Stimulated activated CD8-positive, alpha-beta memory T cell treated with anti-CD3 and anti-CD28 coated beads, Interleukin-4, amount 100 ng/mL, for 48 hours (primary cell): Measurements from ENCODE around the gene HOXA9.
A peak's percentile ranks its signal among the peaks of the same experiment; 100 is the strongest.

Source experiments
- DNase-seq: peaks from one replicate; pipeline ENCODE4 v3.0.0-alpha.2; 2020

The HOXA9 gene

DNA sequence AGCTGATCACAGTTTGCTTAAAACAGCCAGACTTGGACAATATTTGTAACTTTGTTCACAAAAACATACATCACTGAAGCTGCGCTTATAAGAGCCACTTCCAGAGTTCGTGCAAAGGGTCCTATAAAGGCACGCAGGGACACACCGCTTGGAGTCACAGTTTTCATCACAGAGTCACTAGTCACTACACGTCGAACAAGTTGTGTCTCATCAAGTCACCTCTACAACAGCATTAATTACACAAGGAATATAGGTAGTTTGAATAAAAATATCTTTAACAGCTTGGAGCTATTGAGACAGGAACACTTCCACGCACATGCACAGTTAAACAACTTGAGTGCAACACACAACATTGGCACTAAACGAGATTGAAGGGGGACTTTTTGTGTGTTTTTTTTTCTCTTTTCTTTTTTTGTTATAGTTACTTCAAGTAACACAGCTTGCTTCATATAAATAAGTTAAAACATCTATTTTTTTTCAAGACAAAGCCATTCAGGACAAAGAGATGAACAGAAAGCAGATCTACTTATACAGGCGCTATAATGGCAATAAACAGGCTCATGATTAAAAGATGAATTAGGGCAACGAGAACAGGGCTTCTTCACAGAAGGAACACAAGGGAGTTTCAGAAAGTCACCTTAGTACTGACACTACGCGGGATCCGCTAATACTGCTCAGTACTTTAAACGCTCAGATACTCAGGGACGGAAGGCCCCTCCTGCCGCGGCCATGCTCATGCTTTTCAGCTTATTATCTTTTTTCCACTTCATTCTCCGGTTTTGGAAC, 24.0 kb downstream of the HOXA9 start:
- DNase-seq = no peak

DNA sequence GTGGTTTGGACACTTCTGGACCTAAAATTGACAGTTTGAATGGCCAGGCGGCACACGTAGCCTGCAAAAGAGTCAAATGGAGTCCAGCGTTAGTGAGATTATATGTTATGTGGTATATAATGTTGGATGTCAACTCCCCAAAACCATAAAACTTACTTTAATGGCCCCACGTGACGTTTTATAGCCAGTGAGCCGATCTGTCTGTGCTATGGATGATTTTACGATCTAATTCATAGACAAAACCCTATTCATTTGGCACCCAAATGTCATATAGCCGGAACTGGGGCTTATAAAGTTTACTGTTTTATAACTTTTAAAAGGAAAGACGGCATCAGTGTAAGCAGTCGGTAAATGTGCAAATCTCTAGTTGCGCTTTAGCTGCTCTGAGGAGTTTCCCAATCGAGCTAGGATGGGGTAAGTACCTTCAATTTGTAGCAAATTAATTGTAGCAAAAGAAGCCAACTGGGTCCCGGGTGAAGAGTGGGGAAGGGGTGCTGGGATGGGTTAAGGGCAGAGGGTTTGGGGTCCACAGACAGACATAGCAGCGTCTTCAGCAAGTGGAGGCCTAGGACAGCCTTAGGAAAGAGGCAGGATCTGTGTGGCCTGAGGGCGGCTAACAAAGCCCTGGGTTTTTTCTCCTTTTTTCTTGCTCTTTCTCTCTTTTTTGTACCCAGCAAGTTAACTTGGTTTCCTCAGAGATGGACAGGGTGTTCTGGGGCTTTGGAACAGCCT, 25.0 kb downstream of the HOXA9 start:
- no peak for DNase-seq

DNA sequence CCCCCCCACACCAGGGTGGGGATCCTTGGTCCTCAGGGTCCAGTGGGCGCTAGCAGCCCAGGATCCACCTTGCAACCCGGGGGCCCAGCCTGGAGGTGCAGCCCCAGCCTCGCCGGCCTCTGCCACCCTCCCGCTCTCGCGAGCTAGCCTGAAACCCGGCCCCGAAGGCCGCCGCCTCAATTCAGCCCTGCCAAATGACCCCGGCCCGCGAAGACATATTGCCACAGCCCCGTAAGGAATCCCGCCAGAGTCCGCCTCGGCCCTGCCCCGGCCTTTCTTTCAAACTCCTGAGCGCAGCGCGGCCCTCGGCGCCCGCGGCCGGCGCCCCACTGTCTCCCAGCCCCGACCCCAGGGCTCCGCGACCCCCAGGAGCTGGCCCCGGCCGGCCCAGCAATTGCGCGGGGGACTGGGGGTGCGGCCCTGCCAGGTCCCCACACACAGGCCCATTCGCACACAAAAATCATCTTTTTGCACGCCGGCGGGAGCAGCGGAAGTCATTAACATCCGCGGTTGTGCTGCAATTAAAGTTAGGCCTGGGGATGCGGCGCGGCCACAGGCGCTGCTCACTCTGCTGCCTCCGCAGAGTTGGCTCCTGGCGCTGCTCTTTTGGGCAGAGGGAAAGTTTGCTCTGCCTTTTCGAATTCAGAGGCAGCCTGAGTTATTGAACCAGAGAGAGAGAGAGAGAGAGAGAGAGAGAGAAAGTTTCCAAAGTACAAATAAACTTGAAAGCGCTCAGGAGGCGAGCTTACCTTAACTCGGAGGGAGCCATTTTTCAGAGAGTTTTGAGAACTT, 25.8 kb downstream of the HOXA9 start:
- no peak for DNase-seq

DNA sequence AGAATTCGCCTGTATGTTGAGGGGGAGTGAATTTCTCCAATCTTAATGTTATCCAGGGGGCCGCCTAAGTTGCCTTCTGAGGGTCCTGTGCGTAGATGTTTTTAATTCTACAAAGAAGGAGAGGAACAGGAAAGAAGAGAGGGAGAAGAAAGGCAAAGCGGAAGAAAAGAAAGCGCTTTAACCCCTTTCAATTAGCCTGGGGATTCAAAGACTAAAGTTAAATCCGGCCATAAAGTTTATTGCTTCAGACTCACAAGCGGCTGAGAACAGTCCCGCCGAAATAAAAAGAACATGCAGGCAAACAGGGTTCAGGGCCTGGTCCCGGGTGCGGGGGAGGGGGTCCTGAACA, 26.4 kb downstream of the HOXA9 start:
- DNase-seq = no peak

DNA sequence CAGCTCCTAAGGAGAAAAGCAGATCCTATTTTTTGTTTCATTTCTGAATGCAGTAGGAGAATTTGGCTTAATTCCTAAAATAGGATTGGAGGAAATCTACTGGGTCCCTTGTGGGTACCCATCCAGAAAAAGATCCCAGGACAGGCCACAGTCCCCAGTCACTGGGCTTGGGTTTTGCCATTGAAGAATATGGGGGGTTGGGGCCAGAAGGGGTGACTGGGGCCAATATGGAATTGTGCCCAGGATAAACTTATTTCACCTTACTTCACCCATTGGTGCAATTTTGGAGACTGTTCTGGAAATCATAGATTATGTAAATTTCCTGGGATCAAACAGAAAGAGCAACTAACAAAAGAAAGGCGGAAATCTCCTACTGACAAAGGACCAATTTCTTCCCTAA, 26.9 kb downstream of the HOXA9 start:
- DNase-seq = no peak

DNA sequence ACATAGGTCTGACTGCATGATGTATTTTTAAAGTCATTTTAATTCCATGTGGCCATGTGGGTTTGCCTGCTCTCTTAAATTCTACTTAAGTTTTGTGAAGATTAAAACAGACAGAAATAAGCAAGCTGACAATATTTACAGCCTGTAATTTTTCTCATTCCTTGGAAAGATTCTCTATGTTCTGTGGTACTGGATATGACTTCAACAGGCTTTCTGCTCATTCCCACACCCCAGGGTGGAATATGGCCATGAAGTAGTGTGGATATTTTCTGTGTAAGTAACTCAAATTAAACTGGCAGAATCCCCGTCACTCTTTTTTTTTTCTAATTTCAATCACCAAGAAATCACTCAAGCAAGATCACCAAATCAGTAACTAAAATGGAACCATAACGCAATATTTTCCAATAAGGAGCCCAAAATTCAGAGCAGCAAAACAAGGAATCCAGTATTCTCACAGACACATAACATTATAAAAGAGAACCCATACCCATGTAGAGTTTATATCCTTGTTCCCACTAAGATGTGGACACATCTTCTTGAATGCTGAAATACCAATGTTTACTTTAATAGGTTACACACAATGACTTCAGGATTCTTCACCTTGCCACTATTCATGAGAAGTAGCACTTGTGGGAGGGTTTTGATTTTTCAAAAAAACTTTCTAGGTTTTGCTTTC, 27.6 kb downstream of the HOXA9 start:
- DNase-seq = no peak

DNA sequence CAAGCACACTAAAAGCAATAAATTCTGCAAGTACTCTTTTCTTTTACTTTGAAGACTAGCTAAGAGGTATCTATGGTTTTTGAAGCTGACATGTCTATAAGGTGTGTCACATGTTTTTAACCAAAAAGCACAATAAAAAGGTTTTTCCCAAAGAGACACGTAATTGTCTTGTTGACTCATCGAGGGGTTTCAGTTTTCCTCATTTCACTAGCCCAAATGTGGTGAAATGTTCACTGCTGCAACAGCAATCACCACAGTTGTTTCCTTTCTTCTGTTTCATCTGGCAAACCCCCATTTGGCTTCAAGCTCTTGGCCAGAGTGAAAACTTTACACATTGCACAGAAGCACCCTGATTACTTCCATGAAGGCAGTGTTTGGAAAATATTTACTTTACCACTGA, 30.9 kb downstream of the HOXA9 start:
- no peak for DNase-seq

DNA sequence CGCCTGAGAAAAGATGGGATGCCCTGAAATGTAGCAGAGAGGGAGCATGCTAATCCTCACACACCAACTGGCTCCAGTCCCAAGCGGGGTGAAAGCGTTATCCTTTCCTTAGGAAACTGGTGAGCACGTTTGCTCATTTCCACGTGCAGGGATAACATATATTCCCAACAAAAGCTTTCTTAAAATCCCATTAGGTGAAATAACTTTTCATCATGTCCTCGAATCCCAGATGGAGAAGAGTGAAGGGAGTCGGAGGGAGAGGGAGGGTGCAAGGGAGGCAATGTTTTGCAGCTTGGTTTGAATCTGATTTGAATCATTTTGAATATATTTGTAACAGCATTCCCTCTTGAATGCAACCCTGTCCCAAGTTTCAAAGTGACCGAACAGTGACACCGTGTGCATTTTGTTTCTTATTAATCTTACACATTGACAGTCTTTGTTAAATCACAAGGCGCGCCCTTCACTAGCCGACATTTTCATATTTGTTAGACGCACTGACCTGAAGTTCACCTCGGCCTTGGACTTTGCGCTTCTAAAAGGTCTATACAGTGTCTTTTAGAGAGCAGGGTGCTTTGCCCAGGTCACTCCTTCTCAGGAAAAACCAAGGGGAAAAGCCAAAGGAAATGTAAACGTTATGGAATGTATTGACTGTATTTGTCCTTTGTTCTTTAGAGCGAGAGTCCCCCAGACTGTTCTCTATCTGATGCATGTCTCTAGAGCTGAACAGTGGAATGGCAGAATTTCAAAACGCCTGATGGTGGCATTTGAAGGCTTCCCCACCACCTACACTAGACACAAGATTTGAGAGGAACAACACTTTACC, 31.7 kb downstream of the HOXA9 start:
- DNase-seq = no peak

DNA sequence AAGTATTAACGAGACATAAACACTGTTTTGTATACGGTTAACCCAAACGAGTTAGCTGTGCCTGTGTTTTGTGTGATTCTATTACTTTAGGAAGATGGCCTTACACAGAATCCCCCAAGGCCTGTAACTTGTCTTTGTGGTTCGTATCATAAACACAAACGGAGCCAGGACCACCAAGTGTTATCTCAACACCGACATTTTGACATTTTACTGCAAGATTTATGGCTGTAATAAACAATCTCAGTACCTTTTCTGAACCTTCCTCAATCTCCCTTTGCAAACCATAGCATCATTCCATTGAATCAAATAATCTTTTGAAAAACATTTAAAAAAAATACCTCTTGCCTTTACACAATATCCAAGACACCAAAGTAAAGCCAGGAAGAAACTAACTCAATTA, 32.4 kb downstream of the HOXA9 start:
- DNase-seq = no peak

DNA sequence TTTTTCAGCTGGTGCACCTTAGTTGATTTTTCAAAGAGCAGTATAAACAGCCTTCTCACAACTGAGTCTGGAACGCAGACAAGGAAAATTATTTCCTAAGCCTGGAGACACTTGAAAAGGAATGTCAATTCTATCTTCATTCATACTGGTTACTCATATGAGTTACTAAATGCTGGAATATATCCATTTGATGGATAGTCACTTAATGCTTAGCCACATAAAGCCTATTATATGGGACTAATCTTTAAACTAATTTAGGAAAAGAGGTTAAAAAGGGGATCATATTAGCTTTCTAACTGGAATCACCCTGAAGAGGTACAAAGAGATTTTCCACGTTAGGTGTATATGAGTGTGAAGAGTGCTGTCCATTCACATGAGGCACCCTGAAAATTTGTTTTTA, 33.1 kb downstream of the HOXA9 start:
- no peak for DNase-seq

DNA sequence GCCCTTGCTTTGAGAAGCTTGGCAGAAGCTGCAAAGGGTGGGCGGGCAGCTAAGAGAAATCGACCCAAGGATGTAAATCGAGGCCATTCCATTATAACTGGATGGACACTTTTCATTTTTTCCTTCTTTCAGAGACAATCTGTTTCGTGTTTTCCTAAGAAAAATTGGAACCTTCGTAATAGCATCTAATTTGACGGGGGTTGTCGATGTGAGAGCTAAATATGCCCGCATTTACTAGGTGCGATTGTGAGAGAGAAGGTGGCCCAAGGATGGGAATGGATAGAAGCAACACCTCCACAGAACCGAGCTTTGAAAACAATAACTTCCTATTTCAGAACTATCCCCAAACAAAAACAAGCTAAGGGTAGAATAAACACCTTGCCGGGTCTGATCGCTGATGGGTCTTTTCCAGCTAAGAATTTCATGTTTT, 33.9 kb downstream of the HOXA9 start:
- no peak for DNase-seq

DNA sequence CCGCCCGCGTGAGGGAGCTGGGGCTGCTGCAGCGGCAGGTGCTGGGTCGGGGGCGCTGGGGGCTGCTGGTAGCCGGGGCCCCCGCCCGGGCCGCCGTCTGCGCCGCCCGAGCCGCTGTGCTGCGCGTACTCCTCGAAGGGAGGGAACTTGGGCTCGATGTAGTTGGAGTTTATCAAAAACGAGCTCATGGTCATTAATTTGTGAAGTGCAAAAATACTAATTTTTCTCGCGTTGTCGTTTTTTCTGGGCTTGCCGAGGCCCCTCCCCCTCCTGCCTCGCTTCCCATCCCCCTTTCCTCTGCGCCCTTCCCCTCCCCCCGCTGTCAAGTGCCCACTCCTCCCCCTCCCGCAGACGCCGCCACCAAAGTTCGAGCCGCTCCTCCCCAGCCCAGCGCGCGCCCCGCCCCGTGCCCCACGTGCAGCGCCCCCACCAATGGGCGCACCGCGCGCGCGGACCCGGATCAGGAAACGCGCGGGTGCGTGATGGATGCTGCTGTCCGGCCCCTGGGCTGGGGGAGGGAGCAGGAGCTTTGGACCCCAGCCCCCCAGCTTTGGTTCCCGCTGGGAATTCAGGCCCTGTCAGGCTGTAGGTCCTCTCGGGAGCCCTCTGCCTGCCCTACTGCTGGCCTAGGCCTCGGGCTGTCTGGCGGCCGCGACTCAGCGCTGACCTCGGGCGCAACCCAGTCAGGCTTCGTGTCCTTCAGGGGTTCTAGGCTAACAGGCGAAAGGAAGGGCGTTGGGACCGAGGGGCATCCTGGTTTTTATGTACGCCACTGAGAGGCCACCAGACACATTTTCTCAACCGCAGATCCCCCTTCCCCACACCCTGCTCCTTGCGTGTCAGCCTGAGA, 34.6 kb downstream of the HOXA9 start, which contains the start of gene HOXA4:
TSS of gene HOXA4 (minus strand) at position 218 of the 850 bp plus-strand sequence. CDS start at position 194, 24 bp downstream.
- DNase-seq = peak; percentile 74

DNA sequence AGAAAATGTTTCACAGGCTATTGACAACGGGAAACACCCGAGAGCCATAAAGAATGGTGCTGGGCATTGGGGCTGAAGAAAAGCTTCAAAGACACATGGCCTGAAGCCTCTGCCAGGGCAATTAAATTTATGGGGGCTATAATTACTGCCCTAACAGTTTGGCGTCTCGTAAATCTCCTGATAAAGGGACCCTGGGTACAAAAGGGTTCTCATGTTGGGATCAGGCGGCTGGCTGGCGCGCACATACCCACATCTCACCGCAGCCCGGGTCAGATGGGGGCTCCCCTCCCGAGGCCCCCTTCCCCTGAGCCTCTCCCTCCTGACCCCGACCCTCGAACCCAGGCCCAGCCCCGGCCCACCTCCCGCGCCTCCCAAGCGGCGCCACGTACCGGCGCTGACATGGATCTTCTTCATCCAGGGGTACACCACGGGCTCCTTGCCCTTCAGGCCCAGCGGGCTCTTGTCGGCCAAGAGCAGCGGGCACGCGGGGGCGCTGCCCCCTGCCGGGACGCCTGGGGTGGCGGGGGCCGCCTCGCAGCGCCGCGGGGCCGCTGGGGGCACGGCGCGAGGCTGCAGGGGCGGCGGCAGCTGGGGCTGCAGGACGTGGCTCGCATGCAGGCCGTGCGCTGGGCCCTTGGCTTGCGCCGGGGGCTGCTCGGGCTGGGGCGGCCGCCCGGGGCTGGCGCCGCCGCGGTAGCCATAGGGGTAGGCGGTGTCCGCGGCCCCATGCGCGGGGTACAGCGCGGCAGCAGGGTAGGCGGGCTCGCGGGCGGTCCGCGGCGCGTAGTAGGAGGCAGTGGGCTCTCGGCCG, 35.4 kb downstream of the HOXA9 start:
- no peak for DNase-seq

DNA sequence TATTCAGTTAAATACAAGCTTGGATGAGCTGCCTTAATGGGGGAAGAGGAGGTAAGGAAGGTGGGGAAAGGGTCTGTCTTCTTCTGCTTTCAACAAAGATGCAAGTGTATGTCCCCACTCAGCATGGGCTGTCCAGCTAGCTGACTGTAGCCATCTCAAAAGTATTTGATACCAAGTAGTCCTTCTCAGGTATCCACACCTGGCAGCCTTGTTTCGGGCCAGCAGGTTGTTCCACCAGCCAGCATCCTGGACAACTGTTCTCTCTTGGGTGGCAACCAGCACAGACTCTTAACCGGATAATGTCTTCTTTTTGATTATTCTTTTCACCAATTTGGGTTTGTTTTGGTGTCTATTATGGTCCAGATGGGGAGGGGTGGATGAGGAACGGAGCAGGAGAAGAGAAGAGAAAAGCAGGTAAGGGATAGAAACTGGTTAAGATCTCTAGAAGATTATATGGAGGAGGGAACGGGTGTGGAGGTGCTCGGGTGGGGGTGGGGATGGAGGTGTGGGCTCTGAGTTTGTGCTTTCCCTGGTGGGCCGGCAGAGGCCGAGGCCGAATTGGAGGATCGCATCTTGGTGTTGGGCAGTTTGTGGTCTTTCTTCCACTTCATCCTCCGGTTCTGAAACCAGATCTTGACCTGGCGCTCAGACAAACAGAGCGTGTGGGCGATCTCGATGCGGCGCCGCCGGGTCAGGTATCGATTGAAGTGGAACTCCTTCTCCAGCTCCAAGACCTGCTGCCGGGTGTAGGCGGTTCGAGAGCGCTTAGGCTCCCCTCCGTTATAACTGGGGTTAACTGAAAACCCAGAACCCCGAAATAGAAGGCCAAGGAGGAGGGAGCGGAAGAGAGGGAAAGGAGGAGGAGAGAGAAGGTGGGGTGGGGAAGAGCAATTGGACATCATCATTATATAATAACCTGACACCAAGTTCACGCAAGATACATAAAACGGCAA, 36.3 kb downstream of the HOXA9 start:
- DNase-seq = no peak

DNA sequence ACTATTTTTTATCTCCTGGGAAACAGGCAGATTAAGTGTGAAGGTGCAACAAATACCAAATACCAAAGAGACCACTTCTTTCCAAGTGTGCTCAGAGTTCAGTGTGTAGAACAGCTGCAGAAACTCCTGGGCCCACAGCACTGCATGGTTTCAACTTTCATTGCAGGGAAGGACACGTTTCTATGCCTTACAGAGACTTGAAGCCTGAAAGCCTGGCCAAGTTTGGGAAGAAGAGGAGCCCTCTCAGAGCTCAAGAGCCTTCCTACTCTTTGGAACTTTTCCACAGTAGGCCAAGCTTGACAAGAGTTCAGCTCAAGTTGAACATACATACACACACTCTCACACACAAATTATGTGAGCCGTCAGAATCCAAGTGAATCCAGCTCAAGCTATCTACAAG, 37.3 kb downstream of the HOXA9 start:
- DNase-seq = no peak

DNA sequence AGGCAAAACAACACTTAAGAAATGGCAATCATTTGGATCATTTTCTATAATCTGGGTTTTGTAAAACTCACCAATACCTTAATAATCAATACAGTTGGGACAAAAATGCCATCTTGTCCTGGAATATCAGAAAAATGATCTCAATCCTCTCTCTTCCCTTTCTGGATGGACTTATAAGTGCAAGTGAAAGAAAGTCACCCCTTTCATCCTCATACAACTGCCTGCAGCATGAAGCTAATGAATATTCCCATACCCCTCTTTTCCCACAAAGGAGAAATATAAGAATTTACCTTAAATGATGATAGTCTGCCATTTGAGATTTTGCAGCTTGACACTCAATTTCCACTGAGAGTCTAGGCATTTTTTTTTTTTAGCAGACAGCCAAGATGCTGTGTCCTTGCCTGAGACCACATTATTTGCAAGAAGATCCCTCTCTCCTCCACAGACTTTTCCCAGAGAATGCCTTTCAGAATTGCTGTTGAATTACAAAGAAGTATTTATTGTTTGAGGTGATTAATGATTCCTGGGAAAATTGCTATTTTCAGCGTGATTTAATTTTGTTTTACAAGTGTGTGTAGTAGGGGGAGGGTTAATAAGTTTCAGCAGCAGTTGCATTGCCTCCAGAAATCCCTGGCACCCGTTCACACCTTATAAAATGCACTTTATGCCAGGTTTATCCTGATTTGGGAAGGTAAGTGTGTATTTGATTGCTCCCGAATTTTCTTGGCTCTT, 38.6 kb downstream of the HOXA9 start:
- no peak for DNase-seq

DNA sequence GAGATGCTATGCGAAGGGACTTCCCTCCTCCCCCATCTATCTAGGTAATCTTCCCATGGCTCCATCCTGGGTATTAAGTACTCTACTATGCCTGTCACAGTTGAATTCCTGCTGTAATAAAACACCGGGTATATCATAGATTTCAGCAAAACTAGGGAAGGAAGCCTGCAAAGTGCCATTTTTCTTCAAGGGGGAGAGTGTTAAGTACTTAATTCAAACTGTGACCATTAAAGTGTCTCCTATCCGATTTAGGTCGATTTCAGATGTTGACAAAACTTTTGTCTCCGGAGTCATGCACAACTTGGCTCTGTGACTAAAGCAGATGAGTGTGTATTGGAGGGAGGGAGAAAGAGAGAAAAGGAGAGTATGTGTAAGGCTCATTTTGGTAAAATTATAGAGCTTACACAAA, 39.3 kb downstream of the HOXA9 start:
- DNase-seq = no peak
